GM21786 (cell line): ENCODE data around the gene NAV1.
"Not testable (repeated sequence)": the region's sequence is repeated elsewhere in the genome, so short reads cannot be mapped to it uniquely, and the experiment has no call there.

ENCODE experiments used
- ATAC-seq: cut with Tn5 transposase; IDR thresholded peaks from one replicate; pipeline ENCODE4 v1.9.1; 2021; ENCODE audit not compliant: unreplicated experiment

NAV1 gene

GRCh38 chr1:201538612-201539551 is at the start of gene NAV1:
TSS of gene NAV1 (plus strand) at chr1:201539127. CDS start at chr1:201622885, 83,758 bp downstream.
- ATAC-seq: no peak

GRCh38 chr1:201489643-201490261 is 49.2 kb upstream of the NAV1 start:
- ATAC-seq: no peak

GRCh38 chr1:201490708-201491131 is 48.2 kb upstream of the NAV1 start:
- ATAC-seq: no peak

DNA sequence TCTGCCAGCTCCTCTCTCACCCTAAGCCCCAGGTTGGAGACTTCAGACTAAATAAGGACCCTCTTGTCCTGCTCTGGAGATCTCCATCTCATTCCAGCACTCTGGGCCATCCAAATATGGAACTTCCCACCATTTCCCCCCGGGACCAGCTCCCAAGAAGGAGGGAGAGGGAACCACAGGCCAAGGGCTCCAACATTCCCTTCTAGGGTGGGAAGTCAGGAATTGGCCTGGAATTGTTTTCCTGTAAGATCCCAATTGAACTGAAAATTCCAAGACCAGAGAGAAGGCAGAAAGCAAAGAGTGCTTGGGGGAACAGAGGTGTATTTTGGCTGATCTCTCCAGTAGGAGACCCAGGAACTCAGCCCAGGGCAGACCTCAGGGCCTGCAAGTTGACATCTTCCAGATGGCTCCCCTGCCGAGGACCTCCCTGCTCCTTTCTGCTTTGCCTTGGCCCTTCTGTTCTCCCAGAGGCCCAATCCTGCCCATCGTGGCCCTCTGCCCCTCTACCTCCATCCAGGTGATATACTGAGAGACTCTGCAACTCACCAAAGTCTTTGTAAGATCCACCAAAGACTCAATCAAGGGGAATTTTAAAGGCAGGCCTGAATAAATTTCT is 46.9 kb upstream of the NAV1 start:
- no peak for ATAC-seq

GRCh38 chr1:201493026-201493656 is 45.8 kb upstream of the NAV1 start:
- not testable (repeated sequence) for ATAC-seq

DNA sequence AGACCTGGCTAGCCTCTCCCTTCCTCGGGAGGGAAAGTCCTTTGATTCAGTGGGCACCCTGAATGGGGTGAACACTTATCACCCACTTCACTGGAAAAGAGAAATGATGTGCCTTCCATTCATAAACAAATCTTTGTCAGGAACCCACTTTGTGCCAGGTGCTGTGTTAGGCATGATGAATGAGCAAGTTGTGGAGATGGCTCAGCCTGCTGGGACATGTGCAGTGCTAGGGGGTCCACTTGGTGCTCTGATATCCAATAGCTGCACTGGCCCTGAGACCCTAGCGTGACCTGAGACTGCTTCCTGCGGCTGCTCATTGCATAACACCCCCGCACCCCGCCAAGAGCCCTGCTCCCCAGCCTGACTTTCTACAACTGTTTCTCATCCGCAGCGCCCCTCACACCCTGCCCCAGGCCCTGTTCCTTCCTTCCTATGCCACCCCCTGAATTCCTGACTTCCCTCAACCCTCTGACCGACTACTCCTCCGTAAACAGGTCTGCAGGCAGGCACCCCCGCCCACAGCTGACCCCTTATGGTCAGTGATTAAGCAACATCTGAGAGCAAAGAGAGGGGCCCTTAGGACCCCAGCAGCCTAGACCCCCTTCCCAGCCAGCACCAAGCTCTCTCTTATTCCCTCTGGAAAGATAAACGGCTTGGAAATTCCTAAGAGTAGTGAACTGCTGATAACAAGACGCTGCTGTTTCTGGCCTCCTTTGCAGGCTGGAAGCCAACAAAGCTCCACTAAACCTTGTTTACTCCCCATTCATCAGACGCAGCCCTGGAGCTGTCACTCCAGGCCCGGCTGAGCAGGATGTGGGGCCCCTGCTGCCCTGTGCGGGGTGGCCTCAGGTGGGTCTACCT is 44.9 kb upstream of the NAV1 start:
- no peak for ATAC-seq

- no peak for ATAC-seq
These were observed 43.2 kb upstream of the NAV1 start for GRCh38 chr1:201495551-201496295.

DNA sequence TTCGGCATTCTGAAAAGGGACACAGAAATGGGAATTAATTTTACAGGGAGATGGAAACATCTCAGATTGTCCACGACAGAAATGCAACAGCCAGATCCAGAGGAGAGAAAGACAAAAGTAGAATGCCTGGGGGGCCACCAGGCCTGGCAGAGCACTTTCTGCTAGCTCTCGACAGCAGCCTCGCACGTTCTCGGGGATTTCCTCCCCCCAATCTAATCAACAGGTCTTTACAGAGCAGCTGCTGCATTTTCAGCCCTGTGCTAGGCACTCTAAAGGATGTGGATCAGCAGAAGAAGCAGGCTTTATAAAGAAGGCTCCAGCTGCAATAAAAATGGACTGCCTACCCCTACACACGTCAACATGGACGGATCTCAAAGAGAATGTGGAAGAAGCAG is 42.6 kb upstream of the NAV1 start:
- ATAC-seq: no peak

DNA sequence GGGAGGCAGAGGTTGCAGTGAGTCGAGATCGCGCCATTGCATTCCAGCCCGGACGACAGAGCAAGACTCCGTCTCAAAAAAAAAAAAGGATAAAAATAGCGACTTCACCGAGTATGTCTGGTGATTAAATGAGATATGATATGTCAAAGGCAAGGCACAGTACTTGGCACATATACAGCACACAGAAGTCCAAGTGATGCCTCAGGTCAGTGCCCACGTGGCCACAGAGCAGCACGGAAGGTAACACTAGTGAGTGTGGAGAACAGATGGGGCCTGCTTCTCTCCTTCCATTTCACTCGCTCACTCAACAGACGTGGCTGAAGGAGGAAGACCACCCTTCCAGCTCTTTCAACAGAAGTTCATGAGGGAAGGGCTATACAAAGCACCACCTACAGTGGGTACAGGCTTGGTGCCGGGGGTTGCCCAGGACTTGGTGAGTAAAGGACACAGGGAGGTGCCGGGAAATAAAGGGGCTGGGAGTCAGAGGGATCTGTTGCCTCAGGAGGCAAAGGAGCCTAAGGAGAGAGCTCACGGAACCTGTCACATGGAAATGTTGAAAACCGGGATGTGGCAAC is 40.9 kb upstream of the NAV1 start:
- no peak for ATAC-seq

GRCh38 chr1:201498621-201499020 is 40.3 kb upstream of the NAV1 start:
- no peak for ATAC-seq

DNA sequence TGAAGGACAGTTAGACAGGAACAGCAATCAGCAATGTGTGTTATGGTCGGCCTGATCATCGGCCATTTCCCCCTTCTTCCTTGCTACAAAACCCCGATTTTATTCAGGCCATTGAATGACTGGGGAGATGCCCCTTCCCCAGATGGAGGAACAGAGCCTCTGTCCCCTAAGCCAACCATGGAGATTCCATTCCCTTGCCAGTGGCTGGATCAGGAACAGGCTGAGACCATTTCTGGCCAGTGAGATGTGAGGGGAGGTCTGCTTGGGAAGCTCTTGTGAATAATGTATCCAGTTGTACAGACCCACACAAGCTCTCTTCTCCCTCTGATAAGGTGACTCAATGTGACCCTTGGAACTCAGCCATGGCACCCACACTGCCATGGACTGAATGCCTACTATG is 39.7 kb upstream of the NAV1 start:
- no peak for ATAC-seq

DNA sequence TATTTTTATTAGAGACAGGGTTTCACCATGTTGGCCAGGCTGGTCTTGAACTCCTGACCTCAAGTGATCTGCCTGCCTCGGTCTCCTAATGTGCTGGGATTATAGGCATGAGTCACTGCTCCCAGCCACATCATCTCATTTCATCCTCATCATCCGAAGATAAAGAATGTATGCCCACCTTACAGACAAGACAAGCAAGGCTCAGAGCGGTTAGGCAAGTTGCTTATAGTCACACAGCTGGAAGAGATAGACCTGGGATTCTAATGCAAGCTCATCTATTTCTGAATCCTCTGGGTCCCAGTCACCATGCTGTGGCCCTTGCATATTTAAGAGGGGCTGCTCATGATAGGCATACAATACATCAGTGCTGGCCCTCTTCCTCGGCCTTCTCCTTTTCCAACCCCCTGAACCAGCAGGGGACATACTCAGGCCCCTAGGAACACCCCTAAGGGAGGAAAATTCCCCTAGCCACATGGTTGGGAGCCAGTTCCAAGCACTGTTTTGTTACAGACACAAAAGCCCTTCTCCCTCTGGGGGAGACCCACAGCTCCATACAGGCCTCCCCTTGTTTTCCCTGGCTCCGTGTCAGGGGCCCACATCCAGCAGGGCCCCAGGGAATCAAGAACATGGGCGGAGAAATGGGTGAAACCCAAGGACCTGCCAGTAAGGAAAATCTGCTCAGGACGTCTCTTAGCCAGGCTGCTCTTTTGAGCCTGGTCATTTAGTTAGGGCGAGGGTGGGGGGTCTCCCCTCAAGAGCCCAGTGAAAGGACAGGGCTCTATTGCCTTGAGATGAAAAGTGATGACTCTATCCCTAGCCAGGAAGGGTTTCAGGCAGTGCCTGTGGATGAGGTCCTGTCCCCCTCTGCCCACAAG is 38.9 kb upstream of the NAV1 start:
- no peak for ATAC-seq

DNA sequence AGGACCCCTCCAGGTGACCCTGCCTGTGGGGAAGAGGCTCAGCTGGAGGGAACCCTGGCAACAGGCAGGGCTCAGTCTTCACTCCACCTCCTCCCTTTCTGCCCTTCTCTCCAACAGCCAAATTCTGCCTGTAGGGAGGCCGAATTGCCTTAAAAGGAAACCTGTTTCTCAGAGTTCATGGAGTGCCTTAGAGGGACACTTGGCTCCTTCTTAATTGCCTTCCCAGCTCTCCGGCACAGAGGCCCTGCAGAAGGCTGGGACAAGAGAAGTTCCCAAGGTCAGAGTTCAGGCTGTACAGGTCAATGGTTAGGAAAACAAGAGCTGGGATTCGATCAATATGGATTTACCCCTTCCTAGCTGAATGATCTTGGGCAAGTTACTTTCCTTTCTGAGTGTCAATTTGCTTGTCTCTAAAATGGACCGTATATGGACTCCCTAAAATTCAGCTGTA is 38.2 kb upstream of the NAV1 start:
- ATAC-seq: no peak

- no peak for ATAC-seq
These were observed 37.8 kb upstream of the NAV1 start for GRCh38 chr1:201501144-201501543.

- no peak for ATAC-seq
These were observed 37.0 kb upstream of the NAV1 start for GRCh38 chr1:201501812-201502510.

GRCh38 chr1:201502511-201502857 is 36.4 kb upstream of the NAV1 start:
- no peak for ATAC-seq

GRCh38 chr1:201503397-201504176 is 35.3 kb upstream of the NAV1 start:
- ATAC-seq: no peak
